OCI-LY7 (cell line): ENCODE measurements around the gene KCNH1. TPM values are rescaled to one million over a fixed set of nuclear protein-coding genes. Genes with fewer than 3 reads are reported as not detected.

Experiments used
- BruUV-seq: library from RNA; stranded (reverse); fragments of 400-500 nt; replicated peaks from 2 replicates; lab custom pipeline; 2021; lab: Mats Ljungman, UMichigan
- CTCF ChIA-PET: fragments of 300-600 bp; sonication (Branson Sonifier 250); formaldehyde crosslinking; loops from one replicate; lab custom pipeline; 2022; ENCODE audit warnings: antibody characterized with exemption; ENCODE audit not compliant: unreplicated experiment; lab: Charles Lee
- POLR2A ChIA-PET: fragments of 300-600 bp; sonication (Branson Sonifier 250); formaldehyde crosslinking; loops from one replicate; lab custom pipeline; 2022; ENCODE audit warnings: antibody characterized with exemption; lab: Charles Lee
- DNase-seq: peaks from one replicate; pipeline ENCODE4 v3.0.0-alpha.2; 2015; ENCODE audit warnings: low spot score
- H2AFZ ChIP-seq: fragments of 200-600 bp; sonication (generic), shearing (Covaris generic); 2 replicates; pipeline ENCODE4 v1.6.1; 2014; ENCODE audit warnings: mild to moderate bottlenecking, antibody characterized with exemption, low read length, moderate library complexity
- H3K27ac ChIP-seq: fragments of 200-600 bp; sonication (generic); 2 replicates; pipeline ENCODE4 v1.5.1; 2014; ENCODE audit warnings: mixed run types, low read depth, mild to moderate bottlenecking, moderate library complexity, low read length, inconsistent platforms; ENCODE audit not compliant: poor library complexity, severe bottlenecking
- H3K36me3 ChIP-seq: fragments of 200-600 bp; sonication (generic); 2 replicates; pipeline ENCODE4 v1.6.1; 2014; ENCODE audit warnings: mild to moderate bottlenecking, antibody characterized with exemption, low read length, moderate library complexity, mixed read lengths; ENCODE audit not compliant: insufficient read depth
- H3K4me1 ChIP-seq: fragments of 200-600 bp; sonication (generic); 2 replicates; pipeline ENCODE4 v1.5.1; 2014; ENCODE audit warnings: mild to moderate bottlenecking, low read length; ENCODE audit not compliant: insufficient read depth, poor library complexity, severe bottlenecking
- H3K4me2 ChIP-seq: fragments of 200-600 bp; sonication (generic); 2 replicates; pipeline ENCODE4 v1.6.1; 2014; ENCODE audit warnings: mild to moderate bottlenecking, low read length
- H3K4me3 ChIP-seq: fragments of 200-600 bp; sonication (generic); 2 replicates; pipeline ENCODE4 v1.5.1; 2014; ENCODE audit warnings: mild to moderate bottlenecking, low read depth, low read length; ENCODE audit not compliant: poor library complexity, severe bottlenecking
- H3K79me2 ChIP-seq: fragments of 200-600 bp; sonication (generic); 2 replicates; pipeline ENCODE4 v1.6.1; 2016; ENCODE audit warnings: low read depth, mild to moderate bottlenecking, low read length, moderate library complexity, mixed read lengths; ENCODE audit not compliant: insufficient read depth
- H3K9me2 ChIP-seq: fragments of 200-600 bp; sonication (generic); 2 replicates; pipeline ENCODE4 v1.6.1; 2016; ENCODE audit warnings: mild to moderate bottlenecking, low read length, mixed read lengths; ENCODE audit not compliant: insufficient read depth
- H3K9me3 ChIP-seq: fragments of 200-600 bp; sonication (generic); 2 replicates; pipeline ENCODE4 v1.6.1; 2014; ENCODE audit warnings: mild to moderate bottlenecking, mixed run types, low read length, mixed read lengths
- H4K20me1 ChIP-seq: fragments of 200-600 bp; sonication (generic); 2 replicates; pipeline ENCODE4 v1.6.1; 2014; ENCODE audit warnings: mild to moderate bottlenecking, antibody characterized with exemption, low read length, moderate library complexity, mixed read lengths; ENCODE audit not compliant: insufficient read depth
- CTCF ChIP-seq: fragments of 200-600 bp; sonication (generic); conservative IDR thresholded peaks from 2 replicates; pipeline ENCODE4 v1.5.1; 2014; ENCODE audit warnings: mild to moderate bottlenecking, antibody characterized with exemption, low read length, moderate library complexity, mixed read lengths
- EZH2phosphoT487 ChIP-seq: fragments of 200-600 bp; sonication (generic); IDR thresholded peaks from 2 replicates; pipeline ENCODE4 v1.6.1; 2018; ENCODE audit warnings: low read depth, borderline replicate concordance, mild to moderate bottlenecking, mixed run types, antibody characterized with exemption, low read length, moderate library complexity, mixed read lengths
- intact Hi-C: fragments of 100-400 bp; cut with micrococcal nuclease; formaldehyde crosslinking; loops from one replicate; pipeline ENCODE4 v1.10.0; 2022; ENCODE audit not compliant: unreplicated experiment
- total RNA-seq, 2 experiments: library from RNA; depleted of rRNA in 1 of 2; stranded (reverse); fragments of >200 nt in 1 of 2; shearing (Covaris generic) in 1 of 2; gene quantifications; 2 replicates each; pipeline ENCODE4 v1.2.3, GENCODE V29; 2014 to 2022

The KCNH1 gene
- total RNA-seq, 2 experiments from 2014 or later = not detected

- no peaks in the 10 kb centered on the region for H3K79me2 ChIP-seq
- no peaks in the 10 kb centered on the region for H3K9me3 ChIP-seq
- DNase-seq = no peak
- BruUV-seq = no TSS peak
- no peak overlapping the region for H3K27ac ChIP-seq
- no peak for TF ChIP-seq CTCF
- TF ChIP-seq EZH2phosphoT487 = no peak
- no peaks in the 10 kb centered on the region for H3K4me1 ChIP-seq
- H3K4me2 ChIP-seq = no peak overlapping the region
- intact Hi-C loops = no loop called here
- H2AFZ ChIP-seq = no peak overlapping the region
- CTCF ChIA-PET = no interaction called here
- H3K9me2 ChIP-seq = no peaks in the 10 kb centered on the region
- POLR2A ChIA-PET = no interaction called here
- no peaks in the 10 kb centered on the region for H3K36me3 ChIP-seq
- H4K20me1 ChIP-seq = no peaks in the 10 kb centered on the region
- no peak overlapping the region for H3K4me3 ChIP-seq
These were observed 402.8 kb downstream of the KCNH1 start for GRCh38 chr1:210731193-210731592.

GRCh38 chr1:210730023-210730422 lies 403.9 kb downstream of the KCNH1 start:
- ChIA-PET CTCF (no interaction called here), POLR2A (no interaction called here)
- H3K36me3 ChIP-seq = no peaks in the 10 kb centered on the region
- H3K4me2 ChIP-seq = no peak overlapping the region
- intact Hi-C loops = no loop called here
- H3K4me1 ChIP-seq = no peaks in the 10 kb centered on the region
- no peak overlapping the region for H2AFZ ChIP-seq
- BruUV-seq = no TSS peak
- TF ChIP-seq EZH2phosphoT487 = no peak
- no peak for TF ChIP-seq CTCF
- no peak overlapping the region for H3K4me3 ChIP-seq
- DNase-seq = no peak
- H3K27ac ChIP-seq = no peak overlapping the region
- H3K9me2 ChIP-seq = no peaks in the 10 kb centered on the region
- H3K79me2 ChIP-seq = no peaks in the 10 kb centered on the region
- H4K20me1 ChIP-seq = no peaks in the 10 kb centered on the region; the same call in 1 of the 2 replicates
- no peaks in the 10 kb centered on the region for H3K9me3 ChIP-seq

GRCh38 chr1:210728437-210729149 lies 405.4 kb downstream of the KCNH1 start:
- intact Hi-C loops = no loop called here
- Histone ChIP-seq H3K4me1 (no peaks in the 10 kb centered on the region), H3K4me2 (no peak overlapping the region), H3K9me2 (no peaks in the 10 kb centered on the region), H3K36me3 (no peaks in the 10 kb centered on the region), H3K4me3 (no peak overlapping the region), H3K27ac (no peak overlapping the region), H4K20me1 (no peaks in the 10 kb centered on the region; the same call in 1 of the 2 replicates), H2AFZ (no peak overlapping the region), H3K9me3 (no peaks in the 10 kb centered on the region), H3K79me2 (no peaks in the 10 kb centered on the region)
- no peak for DNase-seq
- ChIA-PET POLR2A (no interaction called here), CTCF (no interaction called here)
- BruUV-seq = no TSS peak
- TF ChIP-seq EZH2phosphoT487 (no peak), CTCF (no peak)
